Kidney epithelial cell (primary cell): ENCODE data around the gene MTA1. TPM values are rescaled to one million over a fixed set of nuclear protein-coding genes. Genes with fewer than 3 reads are reported as not detected.

Experiments
- DNase-seq: peaks from one replicate; pipeline ENCODE4 v3.0.0-alpha.2; 2010; ENCODE audit warnings: low read depth
- H3K27me3 ChIP-seq: 2 replicates; pipeline ENCODE4 v1.6.0; 2011; ENCODE audit warnings: low read length; ENCODE audit not compliant: control insufficient read depth, insufficient read depth
- H3K36me3 ChIP-seq: 2 replicates; pipeline ENCODE4 v1.5.1; 2011; ENCODE audit warnings: low read length; ENCODE audit not compliant: control insufficient read depth, insufficient read depth
- H3K4me3 ChIP-seq: 2 replicates; pipeline ENCODE4 v1.5.1; 2011; ENCODE audit warnings: low read depth, mild to moderate bottlenecking, control low read depth, low read length
- total RNA-seq: library from RNA; depleted of rRNA; stranded (reverse); fragments of >200 nt; gene quantifications from 2 replicates; pipeline ENCODE4 v1.2.3, GENCODE V29; 2015
- TF ChIP-seq, protein P1 (sequence below): IDR thresholded peaks from 2 replicates; pipeline ENCODE4 v1.5.1; 2011; ENCODE audit warnings: mild to moderate bottlenecking, moderate library complexity, low read length, control low read depth, inconsistent platforms; ENCODE audit not compliant: insufficient read depth, poor library complexity, severe bottlenecking

Gene MTA1
- total RNA-seq, 1 donor from 2014 or later = 68.3 TPM

DNA sequence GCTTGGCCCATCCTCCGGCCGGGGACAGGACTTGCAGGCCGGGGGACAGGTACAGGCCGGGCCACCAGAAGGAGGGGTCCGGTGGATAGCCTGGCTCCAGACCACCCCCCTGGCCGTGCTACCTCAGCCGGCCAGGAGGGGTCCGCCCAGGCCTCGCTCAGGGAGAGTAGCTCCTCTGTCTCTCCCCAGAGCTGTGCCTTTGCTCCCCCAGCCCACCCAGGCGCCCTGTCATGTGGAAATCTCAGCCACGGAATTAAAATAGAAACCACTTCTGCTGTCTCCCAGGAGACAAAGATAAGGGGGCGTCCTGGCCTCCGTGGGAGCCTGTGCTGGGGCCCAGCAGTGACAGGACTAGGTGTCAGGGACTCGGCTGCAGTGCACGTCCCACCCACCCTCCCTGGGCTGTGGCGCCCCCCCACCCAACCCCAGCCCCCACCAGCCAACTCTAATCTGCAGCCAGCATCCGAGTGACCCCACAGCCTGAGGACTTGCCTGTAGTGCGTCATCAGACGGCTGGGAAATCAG lies 51.7 kb downstream of the MTA1 start:
- DNase-seq = no peak
- H3K4me3 ChIP-seq = no peak overlapping the region
- no peaks in the 10 kb centered on the region for H3K36me3 ChIP-seq
- TF ChIP-seq, protein P1, sequence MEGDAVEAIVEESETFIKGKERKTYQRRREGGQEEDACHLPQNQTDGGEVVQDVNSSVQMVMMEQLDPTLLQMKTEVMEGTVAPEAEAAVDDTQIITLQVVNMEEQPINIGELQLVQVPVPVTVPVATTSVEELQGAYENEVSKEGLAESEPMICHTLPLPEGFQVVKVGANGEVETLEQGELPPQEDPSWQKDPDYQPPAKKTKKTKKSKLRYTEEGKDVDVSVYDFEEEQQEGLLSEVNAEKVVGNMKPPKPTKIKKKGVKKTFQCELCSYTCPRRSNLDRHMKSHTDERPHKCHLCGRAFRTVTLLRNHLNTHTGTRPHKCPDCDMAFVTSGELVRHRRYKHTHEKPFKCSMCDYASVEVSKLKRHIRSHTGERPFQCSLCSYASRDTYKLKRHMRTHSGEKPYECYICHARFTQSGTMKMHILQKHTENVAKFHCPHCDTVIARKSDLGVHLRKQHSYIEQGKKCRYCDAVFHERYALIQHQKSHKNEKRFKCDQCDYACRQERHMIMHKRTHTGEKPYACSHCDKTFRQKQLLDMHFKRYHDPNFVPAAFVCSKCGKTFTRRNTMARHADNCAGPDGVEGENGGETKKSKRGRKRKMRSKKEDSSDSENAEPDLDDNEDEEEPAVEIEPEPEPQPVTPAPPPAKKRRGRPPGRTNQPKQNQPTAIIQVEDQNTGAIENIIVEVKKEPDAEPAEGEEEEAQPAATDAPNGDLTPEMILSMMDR = peak; percentile 24
- no peaks in the 10 kb centered on the region for H3K27me3 ChIP-seq

DNA sequence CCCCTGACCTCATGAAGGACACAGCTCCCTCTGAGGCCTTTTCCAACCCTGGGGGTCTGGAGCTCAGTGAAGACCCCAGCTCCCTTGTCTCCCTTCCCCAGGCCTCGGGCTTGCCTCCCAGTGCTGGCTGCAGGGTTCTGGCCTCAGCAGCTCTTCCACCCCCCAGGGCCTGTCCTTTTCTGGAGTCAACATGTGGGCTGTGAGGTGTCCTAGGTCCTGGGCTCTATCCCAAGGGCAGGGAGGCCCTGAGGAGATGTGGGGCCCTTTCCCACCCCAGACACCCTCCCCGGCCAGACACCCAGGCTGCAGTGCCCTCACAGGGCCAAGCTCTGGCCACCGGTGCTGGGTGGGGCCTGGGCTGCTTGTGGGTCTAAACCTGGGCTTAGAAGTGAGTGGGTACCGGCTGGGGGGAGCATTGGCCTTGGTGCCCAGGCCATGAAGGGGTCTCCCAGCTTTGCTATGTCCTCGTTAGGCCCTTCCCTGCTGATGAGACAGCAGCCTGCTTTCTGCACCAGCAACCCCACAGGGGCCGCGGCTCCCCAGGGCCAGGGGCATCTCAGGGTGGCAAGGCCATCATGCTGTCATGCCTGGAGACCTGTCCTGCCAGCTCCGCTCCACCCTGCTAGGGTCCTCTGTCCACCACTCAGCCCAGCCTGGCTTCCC lies 52.3 kb downstream of the MTA1 start:
- H3K4me3 ChIP-seq = no peak overlapping the region
- TF ChIP-seq, protein P1 = no peak
- no peak for DNase-seq
- H3K36me3 ChIP-seq = no peaks in the 10 kb centered on the region
- no peaks in the 10 kb centered on the region for H3K27me3 ChIP-seq

DNA sequence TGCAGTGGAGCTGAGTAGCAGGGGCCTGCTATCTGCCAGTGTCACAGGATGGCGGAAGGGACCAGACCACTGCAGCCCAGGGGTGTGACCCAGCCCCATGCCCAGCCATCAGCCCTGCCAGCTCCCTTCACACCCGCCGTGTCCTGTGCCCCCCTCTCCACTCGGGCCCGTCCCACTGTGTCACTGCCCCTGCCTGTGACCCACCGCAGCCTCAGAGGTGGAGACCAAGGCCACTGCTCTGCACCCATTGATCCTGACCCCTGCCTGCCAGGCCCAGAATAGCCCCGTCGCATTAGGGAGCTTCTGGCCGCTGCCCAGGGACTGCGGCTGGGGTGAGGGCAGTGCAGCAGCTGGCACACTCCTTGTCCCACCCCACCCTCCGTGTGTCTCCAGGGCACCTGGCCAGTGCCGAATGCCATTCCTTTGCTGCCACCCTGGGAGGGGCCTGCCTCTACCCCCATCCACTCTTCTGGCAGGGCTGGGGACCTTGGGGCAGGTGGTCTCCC lies 52.9 kb downstream of the MTA1 start:
- TF ChIP-seq, protein P1 = peak; percentile 7
- H3K4me3 ChIP-seq = no peak overlapping the region
- DNase-seq = no peak
- no peaks in the 10 kb centered on the region for H3K27me3 ChIP-seq
- no peaks in the 10 kb centered on the region for H3K36me3 ChIP-seq

DNA sequence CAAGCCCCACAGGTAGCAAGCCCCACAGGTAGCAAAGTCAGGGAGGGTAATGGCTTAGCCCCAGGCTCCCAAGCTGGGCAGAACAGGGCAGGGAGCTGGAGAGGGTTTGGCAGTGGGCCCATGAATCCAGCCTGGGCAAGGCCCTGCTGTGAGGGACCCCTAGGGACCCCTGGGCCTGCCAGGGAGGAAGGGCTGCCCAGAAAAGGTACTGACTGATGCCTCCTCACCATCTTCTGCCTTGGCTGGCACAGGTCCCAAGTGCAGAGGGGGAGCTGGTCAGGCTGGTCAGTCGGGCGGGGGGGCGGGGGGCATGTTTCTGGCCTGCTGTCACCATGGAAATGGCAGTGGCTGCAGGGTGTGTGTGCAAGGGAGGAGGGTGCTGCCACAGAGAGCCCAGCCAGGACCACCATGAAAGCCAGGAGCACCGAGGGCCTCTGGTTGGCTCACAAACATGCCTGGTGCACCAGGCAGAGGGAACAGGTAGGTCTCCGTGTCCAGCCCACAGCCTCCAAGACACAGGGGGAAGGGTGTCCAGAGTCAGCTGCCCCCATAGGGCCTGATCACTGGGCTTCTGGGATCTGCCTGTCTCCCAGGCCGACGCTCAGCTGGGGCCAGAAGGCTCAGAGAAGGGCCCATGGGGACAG lies 53.5 kb downstream of the MTA1 start:
- no peak for DNase-seq
- TF ChIP-seq, protein P1 = no peak
- Histone ChIP-seq H3K27me3 (no peaks in the 10 kb centered on the region), H3K4me3 (peak overlapping the region; percentile 86), H3K36me3 (no peaks in the 10 kb centered on the region)

DNA sequence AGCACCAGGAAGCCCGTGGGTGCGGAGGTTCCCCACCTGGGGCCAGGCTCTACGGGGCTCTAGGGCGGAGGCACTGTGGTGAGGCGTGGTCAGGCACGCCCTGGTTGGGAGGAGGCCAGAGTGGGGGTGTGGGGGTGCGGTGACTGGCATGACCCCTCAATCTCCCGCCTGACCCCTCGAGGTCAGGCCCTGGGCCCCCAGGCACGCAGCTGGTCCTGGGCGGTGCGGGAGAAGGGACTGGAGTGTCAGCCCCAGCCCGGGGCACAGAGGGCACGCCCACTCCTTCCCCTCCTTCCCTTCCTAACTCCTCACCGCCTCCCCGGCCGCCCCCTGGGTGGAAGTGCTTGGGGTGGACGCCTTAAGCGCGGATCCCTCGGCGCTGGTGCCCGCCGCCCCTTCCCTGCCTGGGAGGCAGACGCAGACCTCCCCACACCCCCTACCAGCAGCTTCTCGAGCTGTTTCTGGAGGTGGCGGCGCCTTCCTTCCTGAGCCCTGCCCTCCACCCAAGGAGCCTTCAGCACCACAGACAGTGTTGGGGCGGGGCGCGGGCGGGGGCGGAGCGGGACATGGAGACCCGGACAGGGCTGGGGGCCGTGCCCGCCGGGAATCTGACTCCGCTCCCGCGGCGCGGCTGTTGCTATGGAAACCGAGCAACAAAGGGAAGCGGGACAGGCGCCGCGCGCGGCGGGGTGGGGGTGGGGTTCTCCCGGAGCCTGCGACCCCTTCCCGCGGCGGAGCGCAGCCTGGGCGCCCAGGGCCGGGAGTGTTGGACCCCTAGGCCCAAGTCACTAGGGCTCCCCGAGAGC lies 54.3 kb downstream of the MTA1 start:
- Histone ChIP-seq H3K27me3 (no peaks in the 10 kb centered on the region), H3K4me3 (peak overlapping the region; percentile 86), H3K36me3 (no peaks in the 10 kb centered on the region)
- TF ChIP-seq, protein P1 = no peak
- peak; percentile 75 for DNase-seq
